GM12892 (cell line): Measurements from ENCODE around the gene GEMIN7.

ENCODE experiments used
- POLR2A ChIP-seq: IDR thresholded peaks from 2 replicates; pipeline ENCODE4 v1.6.1; 2011; ENCODE audit warnings: low read depth, low read length, control low read depth
- POLR2AphosphoS5 ChIP-seq: IDR thresholded peaks from 2 replicates; pipeline ENCODE4 v1.6.1; 2011; ENCODE audit warnings: low read depth, low read length, control low read depth
- TAF1 ChIP-seq: IDR thresholded peaks from 2 replicates; pipeline ENCODE4 v1.6.1; 2011; ENCODE audit warnings: low read depth, mild to moderate bottlenecking, control low read depth, low read length, borderline replicate concordance

GRCh38 chr19:45112111-45112827 lies 33.2 kb downstream of the GEMIN7 start:
- TF ChIP-seq POLR2A (no peak), POLR2AphosphoS5 (no peak), TAF1 (no peak)
